NOMO-1 (cell line): ENCODE results near the gene ENTHD1.

Source experiments
- DNase-seq, 2 experiments: peaks; one replicate each; lab custom pipeline; 2025; ENCODE audit not compliant: unreplicated experiment in 2 of 2; lab: John Stamatoyannopoulos, UW

The ENTHD1 gene

DNA sequence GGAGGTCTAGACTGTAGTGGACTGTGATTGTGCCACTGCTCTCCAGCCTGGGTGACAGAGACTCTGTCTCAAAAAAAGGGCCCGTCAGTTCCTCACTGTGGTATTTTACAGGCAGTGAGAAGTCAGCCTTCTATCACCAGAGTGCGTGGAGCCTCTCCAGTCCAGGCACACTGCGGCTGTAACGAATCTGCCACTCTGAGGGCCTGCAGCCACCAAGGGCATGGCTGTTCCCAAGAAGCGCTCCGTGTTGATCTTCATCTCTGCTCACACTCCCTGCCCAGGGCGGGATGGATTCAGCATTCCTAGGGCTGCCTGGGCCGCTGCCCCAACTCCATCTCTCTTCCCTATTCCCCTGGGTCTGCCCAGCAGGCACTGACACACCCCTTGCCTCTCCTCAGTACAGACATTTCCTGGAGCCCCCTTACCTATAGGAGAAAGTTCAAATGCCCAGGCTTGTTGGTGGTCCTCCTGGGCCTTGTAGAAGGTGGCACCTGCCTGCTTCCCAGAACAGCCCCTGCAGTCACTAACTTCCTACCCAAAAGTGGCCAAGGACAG lies 174.6 kb downstream of the ENTHD1 start:
- no peak for DNase-seq

GRCh38 chr22:39718206-39718605 lies 175.4 kb downstream of the ENTHD1 start:
- no peak for DNase-seq

- no peak for DNase-seq
Measured at GRCh38 chr22:39717099-39717498, 176.5 kb downstream of the ENTHD1 start.

GRCh38 chr22:39716534-39716933 lies 177.0 kb downstream of the ENTHD1 start:
- DNase-seq: no peak

- no peak for DNase-seq
Measured at GRCh38 chr22:39715778-39716495, 177.6 kb downstream of the ENTHD1 start.

DNA sequence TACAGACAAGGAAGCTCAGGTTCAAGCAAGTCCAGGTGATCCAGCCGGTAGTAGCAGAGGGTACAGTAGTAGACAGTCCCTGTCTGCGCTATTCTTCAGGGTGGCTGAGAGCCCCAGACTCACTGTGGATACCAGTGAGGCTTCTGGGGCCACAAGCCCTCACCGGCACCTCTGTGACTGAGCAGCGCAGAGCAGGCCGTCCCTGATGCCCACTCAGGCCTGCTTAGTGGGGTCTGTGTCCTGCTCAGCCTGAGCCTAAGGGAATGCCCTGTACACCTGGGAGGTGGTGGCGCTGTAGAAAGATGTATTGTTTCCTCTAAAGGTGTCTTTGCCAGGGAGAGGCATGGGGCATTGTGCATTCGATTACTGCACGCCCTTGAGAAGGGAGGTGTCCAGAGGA lies 179.2 kb downstream of the ENTHD1 start:
- no peak for DNase-seq

DNA sequence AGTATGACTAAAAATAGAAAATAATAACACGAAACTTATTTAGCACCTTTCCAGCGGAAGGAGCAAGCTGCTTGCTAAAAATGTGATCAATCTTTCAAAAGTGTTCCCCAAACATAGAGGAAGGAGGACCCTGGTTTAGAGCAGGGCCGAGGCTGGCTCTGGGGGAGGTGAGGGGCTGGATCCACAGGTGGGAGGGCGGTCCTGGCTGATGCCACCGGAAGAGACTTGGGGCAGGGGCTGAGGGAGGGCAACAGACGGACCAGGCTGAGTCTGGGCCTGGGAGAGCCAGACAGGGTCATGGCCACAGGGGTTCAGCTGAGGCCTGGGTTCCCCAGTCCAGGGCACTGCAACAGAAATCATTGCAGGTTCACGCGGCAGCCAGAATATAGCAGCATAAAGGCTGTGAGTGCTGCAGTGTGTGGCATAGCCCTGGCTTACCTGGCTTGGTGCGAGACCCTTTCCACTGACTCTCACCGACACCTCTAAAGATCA lies 179.7 kb downstream of the ENTHD1 start:
- no peak for DNase-seq

GRCh38 chr22:39712751-39713525 lies 180.6 kb downstream of the ENTHD1 start:
- no peak for DNase-seq

GRCh38 chr22:39712081-39712480 lies 181.5 kb downstream of the ENTHD1 start:
- no peak for DNase-seq

DNA sequence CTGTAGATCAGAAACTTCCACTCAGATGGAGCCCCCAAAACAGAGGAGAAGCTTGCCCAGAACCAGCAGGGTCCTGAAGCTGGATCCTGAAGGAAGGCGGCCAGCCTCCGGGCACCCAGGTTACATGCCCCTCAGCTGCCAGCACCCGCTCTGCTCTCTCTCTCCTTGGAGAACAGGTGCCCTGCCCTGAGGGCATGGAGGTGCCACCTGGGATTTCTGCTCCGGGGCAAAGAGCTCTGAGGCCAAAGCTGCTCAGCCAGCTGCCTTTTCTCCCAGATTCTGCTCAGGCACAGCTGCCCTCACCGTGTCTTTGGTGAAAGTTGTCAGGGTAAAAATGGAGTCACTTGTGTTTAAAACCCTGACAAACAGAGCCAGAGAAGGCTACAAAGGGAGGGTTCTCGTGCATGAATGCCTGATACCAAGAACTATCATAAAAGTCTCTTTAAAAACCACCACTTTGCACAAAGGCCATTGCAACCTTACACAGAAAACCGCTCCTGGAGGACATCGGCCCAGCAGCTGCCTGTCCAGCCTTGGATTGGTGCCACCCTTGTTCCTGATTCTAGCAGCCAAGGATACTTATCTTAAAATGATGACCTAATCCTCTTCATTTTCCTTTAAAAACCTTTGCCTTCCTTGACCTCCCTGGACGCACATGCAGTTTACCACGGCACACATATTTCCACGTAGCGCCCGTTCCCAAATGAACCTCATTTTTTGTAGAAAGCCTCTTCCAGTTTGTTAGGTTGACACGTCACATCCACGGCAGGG lies 183.0 kb downstream of the ENTHD1 start:
- DNase-seq: no peak

GRCh38 chr22:39707816-39708215 lies 185.7 kb downstream of the ENTHD1 start:
- DNase-seq: no peak

- DNase-seq: no peak
Measured at GRCh38 chr22:39707351-39707750, 186.2 kb downstream of the ENTHD1 start.

- DNase-seq: no peak
Measured at GRCh38 chr22:39706376-39707140, 187.0 kb downstream of the ENTHD1 start.

DNA sequence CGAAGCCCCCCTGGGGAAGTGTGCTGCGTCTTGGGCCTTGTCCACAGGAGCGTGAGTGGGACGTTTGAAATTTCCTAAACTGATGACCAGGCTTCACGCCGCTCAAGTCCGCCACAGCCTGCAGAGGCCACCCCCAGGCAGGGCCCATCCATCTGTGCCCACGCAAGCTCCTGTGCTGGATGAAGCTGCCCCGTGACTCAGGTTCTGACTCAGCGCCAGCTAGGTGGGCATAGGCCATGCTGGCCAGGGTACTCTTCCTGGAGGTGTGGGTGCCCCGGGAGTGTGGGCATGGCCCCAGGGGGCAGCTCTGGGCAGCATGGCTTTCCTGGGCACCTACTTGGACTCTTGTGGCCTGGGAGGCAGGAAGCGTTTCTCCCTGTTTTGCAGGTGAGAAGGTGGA lies 188.2 kb downstream of the ENTHD1 start:
- DNase-seq: no peak

- no peak for DNase-seq
Measured at GRCh38 chr22:39703928-39704639, 189.5 kb downstream of the ENTHD1 start.

GRCh38 chr22:39703091-39703490 lies 190.5 kb downstream of the ENTHD1 start:
- DNase-seq: no peak

DNA sequence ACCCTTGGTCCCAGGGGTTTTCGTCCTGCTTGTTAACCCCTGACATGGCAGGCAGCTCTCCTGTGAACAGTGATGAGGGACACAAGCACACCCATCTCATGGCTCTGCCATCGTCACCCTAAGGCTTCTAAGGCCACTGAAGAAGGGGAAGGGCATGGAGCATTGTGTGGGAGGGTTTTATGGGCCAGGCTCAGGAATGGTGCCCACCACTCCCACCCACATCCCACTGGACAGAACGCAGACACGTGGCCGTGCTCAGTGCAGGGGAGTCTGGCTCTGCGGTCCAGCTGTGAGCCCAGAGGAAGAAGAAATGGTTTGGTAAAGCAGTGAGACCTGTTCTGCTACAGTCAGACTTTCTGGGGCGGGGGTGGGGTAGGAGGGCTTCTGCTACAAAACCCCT lies 193.0 kb downstream of the ENTHD1 start:
- no peak for DNase-seq

DNA sequence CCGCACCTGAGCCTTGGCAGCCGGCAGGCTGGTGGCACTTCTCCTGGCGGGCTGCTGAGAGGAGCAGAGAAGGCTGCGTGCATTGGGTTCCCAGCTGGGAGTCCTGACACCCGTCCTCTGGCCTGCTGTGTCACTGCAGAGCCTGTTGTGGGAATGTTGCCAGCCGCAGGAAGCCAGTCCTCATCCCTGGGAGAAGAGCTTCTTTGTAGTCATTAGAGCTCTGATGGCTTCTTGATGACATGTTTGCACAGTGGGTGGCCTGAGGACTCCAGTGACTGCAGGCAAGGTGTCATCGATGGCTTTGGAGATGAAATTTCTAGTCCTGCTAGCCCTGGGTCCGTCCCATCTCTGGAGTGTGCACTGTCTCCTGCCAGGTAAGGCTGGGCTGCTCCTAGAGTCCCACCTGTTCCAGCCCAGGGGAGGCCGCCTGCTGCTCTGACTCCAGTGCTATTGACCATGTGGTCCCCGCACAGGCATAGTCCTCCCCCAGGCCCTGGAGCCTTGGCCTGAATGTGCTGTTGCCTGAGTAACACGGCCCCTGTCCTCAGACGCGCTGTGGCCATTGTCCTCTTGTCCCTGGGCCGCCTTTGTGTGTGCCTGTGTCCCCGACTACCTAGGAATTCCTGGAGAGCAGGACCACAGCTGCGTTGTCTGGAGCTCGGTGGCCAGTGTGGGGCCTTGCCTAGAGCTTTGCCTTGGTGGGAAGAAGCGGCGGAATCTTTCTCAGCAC lies 193.8 kb downstream of the ENTHD1 start:
- DNase-seq: no peak

DNA sequence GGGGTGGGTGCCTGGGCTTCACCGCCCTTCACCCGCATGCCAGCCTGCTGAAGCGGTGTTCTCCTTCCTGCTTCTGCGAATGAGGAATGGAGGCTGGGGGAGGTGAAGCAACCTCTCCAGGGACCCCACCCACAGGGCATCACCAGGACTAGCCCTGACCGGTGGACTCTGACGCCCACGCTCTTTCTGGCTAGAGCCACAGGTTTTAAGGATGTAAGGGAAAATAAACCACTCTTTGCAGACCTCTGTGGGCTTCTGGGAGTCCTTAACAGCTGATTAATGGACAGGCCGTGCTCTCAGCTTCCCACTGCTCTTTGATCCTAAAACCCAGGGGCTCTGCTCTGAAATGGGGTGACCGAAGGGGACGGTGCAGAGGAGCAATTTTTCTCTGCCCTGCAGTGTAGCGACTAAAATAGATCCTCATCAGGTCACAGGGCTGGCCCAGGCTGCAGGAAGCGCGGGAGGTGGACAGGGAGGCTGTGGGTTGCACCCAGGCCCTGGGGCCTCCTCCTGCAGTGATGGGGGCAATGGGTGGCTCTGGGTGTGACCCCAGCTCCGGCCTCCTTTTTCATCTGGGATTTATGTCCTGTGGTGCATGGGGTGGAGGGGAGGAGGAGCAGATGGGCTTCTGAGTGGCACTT lies 195.7 kb downstream of the ENTHD1 start:
- DNase-seq: no peak
